ENCODE measurements around the gene KIF25.

DNA sequence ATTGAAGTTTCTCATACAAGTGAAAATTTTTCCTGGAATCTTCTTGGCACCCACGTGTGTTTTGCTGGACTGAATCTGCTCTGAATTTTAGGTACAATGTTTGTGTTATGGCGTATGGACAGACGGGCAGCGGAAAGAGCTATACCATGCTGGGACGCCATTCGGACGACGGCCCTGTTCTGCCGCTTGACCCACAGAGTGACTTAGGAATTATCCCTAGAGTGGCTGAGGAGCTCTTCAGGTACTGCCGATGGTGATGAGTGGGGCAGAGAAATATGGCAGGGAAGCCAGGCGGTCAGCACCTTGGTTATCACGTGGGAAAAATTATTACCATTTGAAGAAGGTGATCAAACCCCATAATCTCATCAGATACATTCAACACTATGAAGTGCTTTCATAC lies 36.3 kb downstream of the KIF25 start:
- no peak for TF ChIP-seq EZH2 (IDR thresholded peaks at IDR 0.05; ENCODE audit: borderline replicate concordance, low read length)
- TF ChIP-seq, protein P1, sequence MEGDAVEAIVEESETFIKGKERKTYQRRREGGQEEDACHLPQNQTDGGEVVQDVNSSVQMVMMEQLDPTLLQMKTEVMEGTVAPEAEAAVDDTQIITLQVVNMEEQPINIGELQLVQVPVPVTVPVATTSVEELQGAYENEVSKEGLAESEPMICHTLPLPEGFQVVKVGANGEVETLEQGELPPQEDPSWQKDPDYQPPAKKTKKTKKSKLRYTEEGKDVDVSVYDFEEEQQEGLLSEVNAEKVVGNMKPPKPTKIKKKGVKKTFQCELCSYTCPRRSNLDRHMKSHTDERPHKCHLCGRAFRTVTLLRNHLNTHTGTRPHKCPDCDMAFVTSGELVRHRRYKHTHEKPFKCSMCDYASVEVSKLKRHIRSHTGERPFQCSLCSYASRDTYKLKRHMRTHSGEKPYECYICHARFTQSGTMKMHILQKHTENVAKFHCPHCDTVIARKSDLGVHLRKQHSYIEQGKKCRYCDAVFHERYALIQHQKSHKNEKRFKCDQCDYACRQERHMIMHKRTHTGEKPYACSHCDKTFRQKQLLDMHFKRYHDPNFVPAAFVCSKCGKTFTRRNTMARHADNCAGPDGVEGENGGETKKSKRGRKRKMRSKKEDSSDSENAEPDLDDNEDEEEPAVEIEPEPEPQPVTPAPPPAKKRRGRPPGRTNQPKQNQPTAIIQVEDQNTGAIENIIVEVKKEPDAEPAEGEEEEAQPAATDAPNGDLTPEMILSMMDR (conservative IDR thresholded peaks at IDR 0.05 in 1 of 2, IDR thresholded peaks at IDR 0.05 in 1 of 2; ENCODE audit: extremely low read depth in 1 of 2, insufficient read depth in 1 of 2, low read depth in 1 of 2, low read length in 2 of 2): no peak

Data from mammary epithelial cell (primary cell).